NCI-H2196 treated with DMSO at 0.1 percent for 48 hours (cell line): ENCODE results near the gene HAP1.
"Not testable (repeated sequence)": the region's sequence is repeated elsewhere in the genome, so short reads cannot be mapped to it uniquely, and the experiment has no call there.

Experiments
- DNase-seq: peaks from one replicate; lab custom pipeline; 2025; ENCODE audit not compliant: unreplicated experiment; lab: John Stamatoyannopoulos, UW

HAP1 gene

GRCh38 chr17:41675157-41676057 is 59.0 kb downstream of the HAP1 start:
- DNase-seq, result not testable (repeated sequence)
